ENCODE results near the gene SPO11. TPM values are rescaled to one million over a fixed set of nuclear protein-coding genes. Genes with fewer than 3 reads are reported as not detected.
"Not testable (repeated sequence)": the region's sequence is repeated elsewhere in the genome, so short reads cannot be mapped to it uniquely, and the experiment has no call there.

The SPO11 gene
- total RNA-seq, 1 experiment from 2014 or later: not detected

DNA sequence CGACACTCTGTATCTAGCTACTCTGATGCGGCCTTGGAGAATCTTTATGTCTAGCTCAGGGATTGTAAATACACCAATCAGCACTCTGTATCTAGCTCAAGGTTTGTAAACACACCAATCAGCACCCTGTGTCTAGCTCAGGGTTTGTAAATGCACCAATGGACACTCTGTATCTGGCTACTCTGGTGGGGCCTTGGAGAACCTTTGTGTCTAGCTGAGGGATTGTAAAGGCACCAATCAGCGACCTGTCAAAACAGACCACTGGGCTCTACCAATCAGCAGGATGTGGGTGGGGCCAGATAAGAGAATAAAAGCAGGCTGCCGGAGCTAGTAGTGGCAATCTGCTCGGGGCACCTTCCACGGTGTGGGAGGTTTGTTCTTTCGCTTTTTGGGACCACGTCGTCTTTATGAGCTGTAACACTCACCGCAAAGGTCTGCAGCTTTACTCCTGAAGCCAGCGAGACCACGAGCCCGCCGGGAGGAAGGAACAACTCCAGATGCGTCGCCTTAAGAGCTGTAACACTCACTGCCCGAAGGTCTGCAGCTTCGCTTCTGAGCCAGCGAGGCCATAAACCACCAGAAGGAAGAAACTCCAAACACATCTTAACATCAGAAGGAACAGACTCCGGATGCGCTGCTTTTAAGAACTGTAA, 19.4 kb downstream of the SPO11 start:
- CTCF ChIA-PET: interaction anchor here (0.6 to 1.8 kb wide), 10 partner anchors 12 to 328 kb away, joined by 3 to 8 read pairs (median 4); no protein-coding TSS in a partner anchor
- BruUV-seq (replicated peaks); H3K9me3 Mint-ChIP-seq (ENCODE audit: unreplicated experiment); H3K9me3 ChIP-seq; intact Hi-C loops (cut with micrococcal nuclease; ENCODE audit: unreplicated experiment); H3K27ac Mint-ChIP-seq (ENCODE audit: unreplicated experiment); H3K4me1 ChIP-seq; H3K27me3 ChIP-seq (replicated peaks; ENCODE audit: control insufficient read depth, insufficient read depth, low read length); H3K27me3 Mint-ChIP-seq (ENCODE audit: insufficient read depth, unreplicated experiment); H3K36me3 ChIP-seq (ENCODE audit: control insufficient read depth, insufficient read depth, low read length); H3K4me3 ChIP-seq (ENCODE audit: low read depth, low read length): not testable (repeated sequence)
- Mint-ChIP-seq H3K4me3 (ENCODE audit: unreplicated experiment) (peak overlapping the region; percentile 88), H3K36me3 (ENCODE audit: insufficient read depth, unreplicated experiment) (peaks cover 41% of the 10 kb centered on the region), H3K4me1 (ENCODE audit: low read depth, unreplicated experiment) (peaks cover 18% of the 10 kb centered on the region)
- peak; percentile 35 to 60 for DNase-seq
- POLR2A ChIA-PET: interaction anchor here (0.9 kb wide), 1 partner anchor 42 kb away, joined by 4 read pairs; the partner anchor contains the start of gene RBM38

DNA sequence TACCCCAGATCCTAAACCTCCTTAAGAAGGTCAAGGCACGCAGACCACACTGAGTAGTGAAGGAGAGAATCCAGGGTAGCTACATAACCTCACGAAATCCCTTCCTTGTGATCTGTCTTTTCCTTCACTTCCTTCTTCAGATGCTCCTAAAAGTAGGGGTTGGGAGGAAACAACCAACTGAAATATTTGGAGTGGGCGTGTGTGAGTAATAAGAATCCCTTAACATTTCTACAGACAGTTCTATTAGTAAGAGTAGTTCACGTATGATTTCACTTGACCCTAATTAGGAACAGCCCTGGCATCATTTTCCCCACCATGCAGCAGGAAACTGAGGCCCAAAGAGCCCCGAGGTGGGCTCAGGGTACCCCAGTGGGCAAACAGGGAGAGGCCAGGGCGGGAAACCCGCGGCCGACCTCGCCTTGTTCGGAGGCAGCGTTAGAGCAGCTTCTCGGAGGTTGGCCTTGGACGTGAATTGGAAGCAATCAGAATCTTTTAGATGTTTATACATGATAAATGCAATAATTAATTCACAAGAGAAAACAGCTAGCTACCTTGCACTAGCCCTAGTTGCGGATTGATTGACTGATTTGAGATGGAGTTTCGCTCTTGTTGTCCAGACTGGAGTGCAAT, 20.6 kb downstream of the SPO11 start:
- intact Hi-C loops (cut with micrococcal nuclease; ENCODE audit: unreplicated experiment): no loop called here
- Mint-ChIP-seq H3K9me3 (ENCODE audit: unreplicated experiment) (no peaks in the 10 kb centered on the region), H3K27me3 (ENCODE audit: insufficient read depth, unreplicated experiment) (no peaks in the 10 kb centered on the region), H3K4me1 (ENCODE audit: low read depth, unreplicated experiment) (peaks cover 18% of the 10 kb centered on the region), H3K36me3 (ENCODE audit: insufficient read depth, unreplicated experiment) (peaks cover 52% of the 10 kb centered on the region), H3K27ac (ENCODE audit: unreplicated experiment) (peak overlapping the region; percentile 90), H3K4me3 (ENCODE audit: unreplicated experiment) (peak overlapping the region; percentile 88)
- Histone ChIP-seq H3K27me3 (replicated peaks; ENCODE audit: control insufficient read depth, insufficient read depth, low read length) (no peaks in the 10 kb centered on the region), H3K9me3 (no peaks in the 10 kb centered on the region), H3K4me3 (ENCODE audit: low read depth, low read length) (no peak overlapping the region), H3K36me3 (ENCODE audit: control insufficient read depth, insufficient read depth, low read length) (peaks cover 7% of the 10 kb centered on the region; the same call in 1 of the 2 replicates), H3K4me1 (peaks cover 8% of the 10 kb centered on the region)
- CTCF ChIA-PET: interaction anchor here (0.8 to 1.6 kb wide), 4 partner anchors 15 to 263 kb away, joined by 3 to 5 read pairs (median 4); no protein-coding TSS in a partner anchor
- TF ChIP-seq, protein P1, sequence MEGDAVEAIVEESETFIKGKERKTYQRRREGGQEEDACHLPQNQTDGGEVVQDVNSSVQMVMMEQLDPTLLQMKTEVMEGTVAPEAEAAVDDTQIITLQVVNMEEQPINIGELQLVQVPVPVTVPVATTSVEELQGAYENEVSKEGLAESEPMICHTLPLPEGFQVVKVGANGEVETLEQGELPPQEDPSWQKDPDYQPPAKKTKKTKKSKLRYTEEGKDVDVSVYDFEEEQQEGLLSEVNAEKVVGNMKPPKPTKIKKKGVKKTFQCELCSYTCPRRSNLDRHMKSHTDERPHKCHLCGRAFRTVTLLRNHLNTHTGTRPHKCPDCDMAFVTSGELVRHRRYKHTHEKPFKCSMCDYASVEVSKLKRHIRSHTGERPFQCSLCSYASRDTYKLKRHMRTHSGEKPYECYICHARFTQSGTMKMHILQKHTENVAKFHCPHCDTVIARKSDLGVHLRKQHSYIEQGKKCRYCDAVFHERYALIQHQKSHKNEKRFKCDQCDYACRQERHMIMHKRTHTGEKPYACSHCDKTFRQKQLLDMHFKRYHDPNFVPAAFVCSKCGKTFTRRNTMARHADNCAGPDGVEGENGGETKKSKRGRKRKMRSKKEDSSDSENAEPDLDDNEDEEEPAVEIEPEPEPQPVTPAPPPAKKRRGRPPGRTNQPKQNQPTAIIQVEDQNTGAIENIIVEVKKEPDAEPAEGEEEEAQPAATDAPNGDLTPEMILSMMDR (IDR thresholded peaks at IDR 0.05; ENCODE audit: insufficient read depth in 1 of 2, low read depth in 1 of 2, low read length in 1 of 2, severe bottlenecking in 1 of 2, unreplicated experiment in 1 of 2): no peak
- POLR2A ChIA-PET: no interaction called here
- BruUV-seq (replicated peaks): no TSS peak
- DNase-seq: no peak

DNA sequence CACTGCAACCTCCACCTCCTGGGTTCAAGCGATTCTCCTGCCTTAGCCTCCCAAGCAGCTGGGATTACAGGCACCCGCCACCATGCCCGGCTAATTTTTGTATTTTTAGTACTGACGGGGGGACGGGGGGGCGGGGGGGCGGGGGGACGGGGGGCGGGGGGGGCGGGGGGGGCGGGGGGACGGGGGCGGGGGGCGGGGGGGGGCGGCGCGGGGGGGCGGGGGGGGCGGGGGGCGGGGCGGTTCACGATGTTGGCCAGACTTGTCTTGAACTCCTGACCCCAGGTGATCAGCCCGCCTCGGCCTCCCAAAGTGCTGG, 21.1 kb downstream of the SPO11 start:
- H3K9me3 Mint-ChIP-seq (ENCODE audit: unreplicated experiment); H3K27me3 ChIP-seq (replicated peaks; ENCODE audit: control insufficient read depth, insufficient read depth, low read length); BruUV-seq (replicated peaks); H3K27me3 Mint-ChIP-seq (ENCODE audit: insufficient read depth, unreplicated experiment); H3K4me1 ChIP-seq; H3K9me3 ChIP-seq; POLR2A ChIA-PET; intact Hi-C loops (cut with micrococcal nuclease; ENCODE audit: unreplicated experiment); DNase-seq; H3K36me3 ChIP-seq (ENCODE audit: control insufficient read depth, insufficient read depth, low read length): not testable (repeated sequence)
- peaks cover 52% of the 10 kb centered on the region for H3K36me3 Mint-ChIP-seq (ENCODE audit: insufficient read depth, unreplicated experiment)
- peak overlapping the region; percentile 90 for H3K27ac Mint-ChIP-seq (ENCODE audit: unreplicated experiment)
- H3K4me3 ChIP-seq (ENCODE audit: low read depth, low read length): peak overlapping the region; percentile 74
- CTCF ChIA-PET: interaction anchor here (0.8 kb wide), 1 partner anchor 15 kb away, joined by 3 read pairs; no protein-coding TSS in a partner anchor
- peaks cover 18% of the 10 kb centered on the region for H3K4me1 Mint-ChIP-seq (ENCODE audit: low read depth, unreplicated experiment)
- peak overlapping the region; percentile 88 for H3K4me3 Mint-ChIP-seq (ENCODE audit: unreplicated experiment)

Measured in Caco-2 (cell line).